Stimulated activated CD4-positive, alpha-beta T cell treated with anti-CD3 and anti-CD28 coated beads, Interleukin-2, amount 100 ng/mL, for 24 hours (primary cell): Measurements from ENCODE around the gene KCNIP1.
"Not testable (repeated sequence)": the region's sequence is repeated elsewhere in the genome, so short reads cannot be mapped to it uniquely, and the experiment has no call there.

Experiments
- DNase-seq, 2 donors: peaks; one replicate each; pipeline ENCODE4 v3.0.0-alpha.2; 2020

Gene KCNIP1

DNA sequence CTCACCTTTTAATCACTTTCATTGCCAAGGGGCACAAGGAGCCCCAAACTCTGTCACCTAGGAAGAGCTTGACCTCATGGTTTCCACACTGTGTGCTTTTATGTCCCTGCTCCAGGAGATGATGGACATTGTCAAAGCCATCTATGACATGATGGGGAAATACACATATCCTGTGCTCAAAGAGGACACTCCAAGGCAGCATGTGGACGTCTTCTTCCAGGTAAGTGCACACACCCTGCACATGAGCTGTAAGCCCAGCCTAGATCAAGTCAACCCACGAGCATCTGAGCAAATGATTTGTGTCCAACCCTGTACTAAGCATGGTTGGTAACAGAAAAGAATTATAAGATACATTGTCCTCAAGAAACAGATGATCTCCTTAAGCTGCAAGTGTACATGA, 228.9 kb downstream of the KCNIP1 start:
- no peak for DNase-seq

DNA sequence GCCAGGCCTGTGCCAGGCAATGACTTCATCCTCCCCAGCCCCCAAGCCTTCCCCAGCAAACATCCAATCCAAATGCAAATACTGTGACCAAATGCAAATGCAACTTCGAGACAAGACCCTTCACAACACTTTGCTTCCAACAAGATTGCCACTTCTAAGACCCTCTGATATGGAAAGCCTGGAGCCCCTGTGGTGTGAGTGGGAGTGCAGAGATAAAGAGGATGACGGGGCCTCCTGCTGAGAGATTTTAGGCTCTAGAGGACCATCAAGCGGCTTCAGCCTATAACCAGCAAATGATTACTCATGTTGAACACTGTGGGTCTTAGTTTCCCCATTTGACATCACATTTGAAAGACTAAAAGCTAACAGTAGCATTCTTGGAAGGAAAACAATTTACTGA, 233.1 kb downstream of the KCNIP1 start:
- DNase-seq, result no peak

DNA sequence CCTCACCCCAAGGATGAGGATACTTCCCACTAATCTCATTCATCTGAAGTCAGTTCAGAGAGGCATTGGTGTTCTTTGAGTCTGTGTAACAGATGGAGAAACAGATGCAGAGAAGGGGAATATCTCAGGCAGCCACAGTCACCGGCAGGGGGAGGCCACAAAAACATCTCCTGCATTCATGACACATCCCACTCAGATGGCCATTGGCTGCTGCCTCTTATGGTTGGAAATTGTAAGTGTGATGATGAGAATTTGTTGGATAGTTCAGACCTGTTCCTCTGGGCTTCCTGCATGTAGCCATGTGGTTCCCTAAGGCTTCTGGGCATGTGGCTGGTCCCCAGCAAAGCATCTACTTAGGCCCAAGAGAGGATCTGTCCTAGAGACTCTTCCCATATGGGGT, 233.8 kb downstream of the KCNIP1 start:
- DNase-seq, result no peak

DNA sequence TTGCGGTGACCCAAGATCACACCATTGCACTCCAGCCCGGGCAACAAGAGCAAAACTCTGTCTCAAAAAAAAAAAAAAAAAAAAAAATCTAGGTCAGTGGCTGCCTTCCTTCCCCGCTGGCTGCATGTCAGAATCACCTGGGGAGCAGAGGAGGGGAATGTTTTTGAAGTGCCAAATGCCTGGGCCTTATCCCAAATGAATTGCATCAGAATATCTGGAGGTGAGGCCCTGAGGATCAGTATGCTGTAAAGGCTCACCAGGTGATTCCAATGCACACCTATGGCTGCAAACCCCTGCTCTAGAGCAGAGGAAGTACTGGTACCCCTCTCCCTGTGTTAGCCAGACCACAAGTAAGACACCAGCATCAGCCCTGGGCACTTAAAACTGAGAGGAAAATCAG, 235.0 kb downstream of the KCNIP1 start:
- no peak for DNase-seq

DNA sequence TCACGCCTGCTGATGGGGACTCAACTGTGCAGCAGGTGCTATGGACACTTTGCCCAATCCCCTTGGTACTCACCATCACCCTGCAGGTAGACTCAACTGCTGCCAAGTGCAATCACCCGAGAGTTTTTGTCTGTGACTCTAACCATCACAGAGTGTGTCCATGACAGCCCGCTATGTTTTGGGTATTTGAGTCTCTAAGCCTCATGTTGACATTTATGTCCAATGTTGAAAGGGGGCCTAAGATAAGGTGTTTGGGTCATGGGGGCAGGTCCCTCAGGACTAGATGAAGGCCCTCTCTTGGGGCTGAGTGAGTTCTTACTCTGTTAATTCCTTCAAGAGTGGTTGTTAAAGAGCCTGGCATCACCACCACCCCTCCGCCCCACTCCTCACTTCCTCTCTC, 235.6 kb downstream of the KCNIP1 start:
- DNase-seq, result no peak

DNA sequence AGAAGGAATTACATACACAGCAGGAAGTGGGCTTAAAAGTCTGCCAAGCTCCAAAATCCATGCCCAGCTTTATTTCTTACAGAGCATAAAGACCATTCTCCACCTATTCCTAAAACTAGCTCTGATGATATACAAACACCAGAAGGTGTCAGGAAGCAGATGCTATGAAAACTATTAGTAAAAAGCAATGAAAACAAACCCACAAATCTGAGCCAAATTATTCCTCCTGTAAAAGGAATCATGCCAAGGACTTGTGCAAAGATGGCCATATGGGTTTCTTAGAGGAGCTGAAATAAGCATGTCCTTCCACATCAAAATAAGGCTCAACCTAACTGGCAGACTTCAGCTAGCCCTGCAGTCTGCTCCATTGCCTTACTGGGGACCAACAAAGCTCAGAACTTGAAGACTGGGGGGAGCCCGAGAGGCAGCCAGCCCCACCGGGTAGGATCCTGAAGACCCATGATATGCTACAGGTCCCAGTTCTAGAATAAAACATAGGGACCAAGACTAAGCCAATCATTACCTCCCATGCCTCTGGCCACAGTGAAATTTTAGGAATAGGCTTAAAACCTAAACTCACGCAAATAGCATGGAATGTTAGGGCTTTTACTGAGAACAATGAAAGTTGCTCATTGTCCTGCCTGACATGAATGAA, 236.9 kb downstream of the KCNIP1 start:
- no peak for DNase-seq

DNA sequence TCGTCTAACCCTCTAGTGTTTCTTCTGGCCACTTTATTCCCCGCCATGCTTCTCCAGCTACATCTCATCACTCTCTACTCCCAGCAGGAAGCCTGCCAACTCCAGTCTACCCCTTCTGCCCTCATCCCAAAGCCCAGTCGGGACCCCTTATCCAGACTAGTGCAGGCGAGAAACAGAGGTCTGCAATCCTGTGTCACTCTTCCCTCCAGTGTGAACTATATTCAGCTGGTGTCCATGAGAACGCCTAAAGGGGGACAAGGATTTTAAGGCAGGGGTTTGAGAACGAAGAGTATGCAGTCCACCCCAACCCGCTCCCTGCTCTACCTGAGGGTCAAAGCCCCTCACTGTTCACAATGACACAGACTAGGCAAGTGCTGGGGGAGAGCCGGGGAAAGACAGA, 238.0 kb downstream of the KCNIP1 start:
- no peak for DNase-seq

DNA sequence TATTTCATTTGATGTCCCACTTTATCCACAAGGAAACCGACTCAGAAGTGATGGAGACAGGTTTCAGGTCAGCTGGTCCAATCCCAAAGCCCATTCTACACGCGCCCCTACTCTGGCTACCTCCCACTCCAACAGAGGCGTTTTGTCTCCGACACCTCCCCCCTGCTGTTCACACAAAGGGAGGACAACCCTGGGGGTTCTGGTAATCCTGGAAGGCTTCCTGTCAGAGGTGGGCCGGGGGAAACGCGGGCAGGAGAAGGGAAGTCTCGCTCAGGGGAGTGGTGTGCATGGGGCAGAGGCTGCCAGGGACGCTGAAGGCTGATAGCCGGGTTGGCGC, 240.0 kb downstream of the KCNIP1 start:
- no peak for DNase-seq

DNA sequence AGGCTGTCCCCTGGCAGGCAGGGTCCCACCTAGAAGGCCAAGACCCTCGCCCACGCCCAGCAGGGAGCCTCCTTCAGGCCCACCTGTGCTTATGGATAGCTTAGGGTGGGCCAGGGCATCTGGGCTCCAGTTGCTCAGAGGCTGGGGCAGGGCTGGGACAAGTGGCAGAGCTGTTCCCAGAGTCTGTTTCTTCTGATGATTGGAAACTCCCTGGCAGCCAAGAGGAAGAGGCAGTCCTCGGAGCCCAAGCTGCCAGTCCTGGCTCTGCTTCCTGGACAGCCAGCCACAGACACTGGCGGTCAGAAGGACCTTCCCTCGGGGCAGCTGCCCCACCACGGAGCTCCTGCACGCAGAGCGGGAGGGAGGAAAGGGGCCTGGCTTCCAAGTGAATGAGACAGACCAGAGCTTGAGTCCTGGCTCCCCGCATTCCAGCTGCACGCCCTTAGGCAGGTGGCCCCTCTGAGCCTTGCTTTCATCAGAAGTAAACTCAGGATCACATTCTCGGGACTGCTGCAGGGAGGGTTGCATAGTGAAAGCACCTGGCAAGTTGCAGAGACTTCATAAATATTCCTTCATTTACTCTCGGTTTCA, 241.8 kb downstream of the KCNIP1 start:
- no peak for DNase-seq

DNA sequence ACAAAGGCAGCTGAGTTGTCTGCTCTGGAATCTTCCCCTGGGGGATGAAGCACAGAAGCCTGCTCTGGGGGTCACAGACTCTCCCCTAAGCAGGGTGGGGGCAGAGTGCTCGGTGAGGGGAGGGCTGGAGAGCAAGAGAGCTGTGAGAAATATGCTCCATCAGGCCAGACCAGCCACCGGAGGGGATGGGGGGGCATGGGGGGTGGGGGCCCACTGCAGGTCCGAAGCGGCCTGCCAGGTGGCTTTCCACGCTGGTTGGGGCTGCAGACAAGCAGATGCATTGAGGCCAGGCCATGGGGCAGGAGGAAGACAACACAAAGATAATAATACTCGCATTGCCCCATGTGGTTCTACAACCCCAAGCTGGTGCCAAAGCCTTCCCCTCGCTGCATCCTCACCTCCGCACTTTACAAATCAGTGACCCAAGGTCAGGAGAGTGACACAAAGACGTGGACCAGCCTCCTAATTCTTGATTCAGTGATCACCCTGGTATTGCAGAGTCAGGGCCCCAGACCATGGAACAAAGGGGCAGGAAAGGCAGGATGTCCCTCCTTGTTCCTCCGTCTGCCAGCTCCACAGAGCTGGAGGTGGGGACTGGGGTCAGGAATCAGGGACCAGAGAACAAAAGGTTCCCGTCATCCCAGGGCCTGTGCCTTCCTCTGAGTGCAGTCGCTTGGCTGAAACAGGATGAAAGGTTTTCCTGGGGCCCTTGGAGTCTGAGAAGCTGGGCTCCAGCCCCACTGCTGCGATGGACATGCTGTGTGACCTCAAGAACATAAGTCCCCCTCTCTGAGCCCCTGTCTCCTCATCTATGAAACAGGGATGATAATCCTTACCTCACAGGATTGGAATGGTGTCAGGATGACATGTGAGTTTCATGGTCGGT, 242.5 kb downstream of the KCNIP1 start:
- no peak for DNase-seq

DNA sequence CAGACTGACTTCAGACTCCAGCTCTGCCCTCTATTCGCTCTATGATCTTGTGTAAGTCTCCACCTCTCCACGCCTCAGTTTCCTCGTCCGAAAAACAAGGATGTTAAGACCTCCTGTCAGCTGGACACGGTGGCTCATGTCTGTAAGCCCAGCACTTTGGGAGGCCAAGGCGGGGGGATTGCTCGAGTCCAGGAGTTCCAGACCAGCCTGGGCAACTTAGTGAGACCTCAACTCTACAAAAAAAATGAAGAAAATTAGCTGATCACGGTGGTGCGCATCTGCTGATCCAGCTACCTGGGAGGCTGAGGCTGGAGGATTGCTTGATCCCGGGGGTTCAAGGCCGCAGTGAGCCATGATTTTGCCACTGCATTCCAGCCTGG, 243.1 kb downstream of the KCNIP1 start:
- no peak for DNase-seq

DNA sequence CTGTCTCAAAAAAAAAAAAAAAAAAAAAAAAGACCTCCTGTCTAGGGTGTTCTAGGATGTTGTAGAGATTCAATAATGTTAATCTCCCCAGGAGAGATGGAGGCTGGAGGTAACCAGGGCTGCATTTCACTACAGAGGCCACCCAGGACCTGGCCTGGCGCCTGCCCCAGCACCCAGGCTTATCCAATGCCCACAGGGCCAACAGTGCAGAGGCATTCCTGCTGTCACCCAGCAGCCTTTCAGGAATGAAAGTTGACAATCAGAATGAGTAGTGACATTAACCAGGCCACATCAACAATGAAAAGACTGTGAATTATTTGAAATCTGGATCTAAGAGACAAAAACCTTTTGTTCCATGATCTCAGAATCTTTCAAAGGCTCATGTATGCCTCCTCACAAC, 243.5 kb downstream of the KCNIP1 start:
- no peak for DNase-seq

DNA sequence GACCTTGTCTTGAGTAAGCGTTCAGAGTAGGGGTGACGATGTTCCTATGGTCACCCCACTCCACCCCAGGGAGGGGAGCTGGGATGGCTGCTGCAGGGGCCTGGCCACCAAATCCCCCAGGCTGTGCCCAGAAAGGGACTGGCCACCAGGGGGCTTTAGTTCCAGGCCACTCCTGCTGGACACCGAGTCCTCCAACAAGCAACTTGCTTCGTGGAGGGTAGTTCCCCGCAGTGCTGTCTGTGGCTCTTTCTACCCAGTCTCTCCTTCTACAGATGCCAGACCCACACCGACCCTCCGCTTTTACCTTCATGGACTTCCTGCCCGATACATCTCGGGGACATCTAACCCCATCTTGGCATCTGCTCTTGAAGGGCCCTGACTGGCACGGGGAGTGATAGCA, 244.0 kb downstream of the KCNIP1 start:
- no peak for DNase-seq

DNA sequence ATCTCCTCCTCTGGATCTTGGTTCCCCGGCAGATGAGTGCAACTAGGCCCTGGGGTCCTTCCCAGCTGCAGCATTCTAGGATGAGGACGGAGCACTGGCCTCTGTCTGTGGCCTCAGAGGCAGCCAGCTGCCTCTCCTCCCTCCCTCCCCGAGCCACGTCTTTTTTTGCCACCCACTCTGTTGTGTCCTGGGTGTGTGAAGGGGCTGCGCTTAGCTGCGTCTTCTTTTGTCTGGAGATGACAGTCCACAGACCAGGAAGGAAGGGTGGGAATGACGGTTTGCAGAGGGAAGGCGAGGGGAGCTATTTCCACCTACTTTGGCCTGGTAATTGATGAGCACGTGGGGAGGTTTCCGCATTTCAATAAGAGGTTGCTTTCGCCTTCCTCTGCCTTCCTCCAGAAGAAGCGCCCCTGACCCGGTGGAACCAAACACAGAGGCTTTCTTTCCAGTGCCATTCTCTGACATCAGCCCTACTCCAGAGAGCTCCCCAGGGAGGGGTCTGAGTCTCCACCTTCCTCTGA, 245.2 kb downstream of the KCNIP1 start:
- no peak for DNase-seq

DNA sequence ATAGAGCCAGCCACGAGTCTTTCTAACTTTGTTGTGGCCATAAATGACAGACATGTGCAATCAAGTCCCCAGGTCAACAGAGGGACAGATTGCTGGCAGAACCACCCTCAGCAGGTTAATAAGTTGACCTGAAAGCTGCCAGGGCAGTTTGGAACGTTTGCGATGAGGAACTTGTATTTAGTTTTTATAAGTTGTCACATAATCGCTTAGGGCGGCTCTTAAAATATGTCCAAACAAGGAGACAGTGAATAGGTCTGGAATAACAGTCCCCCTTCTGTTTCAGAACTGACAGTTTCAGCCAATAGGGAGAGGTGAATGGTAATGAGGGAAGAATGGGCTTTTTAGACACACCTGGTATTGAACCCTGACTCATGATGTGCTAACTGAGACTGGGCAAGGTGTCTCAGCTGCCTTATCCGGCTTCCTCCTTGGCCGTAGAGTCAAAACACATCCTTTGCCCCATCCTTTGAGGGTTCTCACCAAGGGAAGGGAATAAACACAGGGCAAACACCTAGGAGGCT, 246.2 kb downstream of the KCNIP1 start:
- no peak for DNase-seq

DNA sequence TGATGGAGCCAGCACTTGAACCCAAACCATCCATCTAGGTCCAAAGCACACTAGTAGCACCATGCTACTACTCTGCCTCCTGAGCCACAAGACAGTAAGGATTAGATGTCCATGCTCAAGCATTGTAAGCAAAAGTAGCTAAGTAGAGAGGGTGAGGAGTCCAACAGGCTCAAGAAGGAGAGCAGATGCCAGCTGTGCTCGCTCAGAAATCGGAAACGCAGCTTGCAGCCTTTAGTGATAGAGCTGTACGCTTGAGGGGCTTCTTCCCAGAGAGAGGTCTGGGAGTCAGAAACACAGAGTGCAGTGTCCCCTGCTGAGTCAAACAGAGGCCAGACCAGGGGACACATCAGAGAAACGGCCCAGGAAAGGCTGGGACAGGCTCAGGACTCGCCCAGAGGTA, 247.0 kb downstream of the KCNIP1 start:
- DNase-seq, result no peak

DNA sequence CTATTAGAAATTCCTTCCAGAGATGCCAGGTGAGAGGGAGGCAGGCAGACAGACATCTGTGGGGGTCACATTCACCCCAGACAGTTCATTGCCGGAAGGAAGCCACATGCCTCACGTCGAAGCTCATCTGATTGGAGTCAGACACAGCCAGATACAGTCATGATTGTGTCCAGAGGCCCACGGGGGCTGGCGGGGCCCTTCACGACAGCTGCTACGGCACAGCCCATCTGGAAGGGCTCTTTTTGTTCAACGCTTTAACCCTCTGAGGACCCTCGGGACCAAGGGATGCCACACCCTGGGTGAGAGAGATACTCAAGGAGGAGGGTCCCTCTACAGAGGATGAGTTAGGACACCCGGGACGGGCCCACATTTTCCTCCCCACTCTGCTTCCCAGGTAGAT, 247.8 kb downstream of the KCNIP1 start:
- no peak for DNase-seq

DNA sequence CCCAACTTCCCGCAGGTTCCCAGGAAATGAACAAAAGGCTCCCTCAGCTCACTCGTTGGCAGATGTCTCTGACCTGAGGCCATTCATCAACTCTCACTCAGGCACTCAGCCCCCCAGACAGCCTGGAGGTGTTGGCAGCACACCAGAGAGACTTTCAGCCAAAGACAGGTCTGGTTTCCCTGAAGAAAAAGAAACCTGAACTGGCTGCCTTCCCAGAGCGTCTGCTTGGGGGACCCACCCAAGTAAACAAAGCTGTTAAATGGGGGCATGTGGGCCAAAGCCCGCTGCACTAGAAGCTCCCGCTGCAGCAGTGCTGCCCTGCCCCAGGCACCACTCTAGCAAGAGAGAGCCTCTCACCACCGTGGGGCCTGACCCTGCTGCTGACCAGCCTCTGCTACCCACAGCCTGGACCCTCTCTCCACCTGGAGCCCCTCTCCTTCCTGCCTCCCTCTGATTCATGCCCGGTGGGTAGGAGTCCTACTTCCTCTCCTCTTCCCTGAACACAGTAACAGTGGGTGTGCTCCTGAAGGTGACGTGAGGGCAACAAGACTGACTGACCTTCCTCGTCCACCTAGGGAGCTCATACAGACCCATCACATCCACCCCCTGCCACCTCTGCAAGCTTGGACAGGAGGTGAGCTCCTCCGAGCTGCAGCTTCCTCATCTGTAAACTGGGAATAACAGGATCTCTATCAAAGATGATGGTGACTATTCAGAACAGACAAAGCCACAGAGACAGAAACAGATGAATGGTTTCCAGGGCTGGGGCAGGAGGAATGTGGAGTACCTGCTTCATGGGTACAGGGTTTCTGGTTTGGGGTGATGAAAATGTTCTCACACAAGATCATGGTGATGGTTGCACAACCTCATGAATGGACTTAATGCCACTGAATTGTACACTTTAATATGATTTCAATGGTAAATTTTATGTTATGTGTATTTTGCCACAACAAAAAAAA, 248.7 kb downstream of the KCNIP1 start:
- DNase-seq, result no peak

DNA sequence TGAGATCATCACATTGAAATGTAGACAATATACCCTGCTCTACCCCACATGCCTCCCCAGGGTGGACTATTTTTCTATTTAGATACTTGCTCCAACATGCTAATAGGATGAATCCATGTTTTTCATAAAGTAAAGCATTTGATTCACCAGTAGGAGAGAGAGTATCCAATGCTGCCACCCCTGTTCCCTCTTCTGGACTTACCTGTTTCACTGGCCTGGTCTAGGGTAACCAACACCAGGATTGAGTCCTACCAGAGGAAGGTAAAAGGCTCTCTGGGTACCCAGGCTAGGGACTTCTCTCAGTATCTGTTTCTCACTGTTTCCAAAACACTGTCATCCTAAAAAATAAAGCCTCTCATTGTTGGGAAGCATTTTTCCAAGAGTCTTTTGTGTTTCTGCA, 249.5 kb downstream of the KCNIP1 start:
- no peak for DNase-seq

DNA sequence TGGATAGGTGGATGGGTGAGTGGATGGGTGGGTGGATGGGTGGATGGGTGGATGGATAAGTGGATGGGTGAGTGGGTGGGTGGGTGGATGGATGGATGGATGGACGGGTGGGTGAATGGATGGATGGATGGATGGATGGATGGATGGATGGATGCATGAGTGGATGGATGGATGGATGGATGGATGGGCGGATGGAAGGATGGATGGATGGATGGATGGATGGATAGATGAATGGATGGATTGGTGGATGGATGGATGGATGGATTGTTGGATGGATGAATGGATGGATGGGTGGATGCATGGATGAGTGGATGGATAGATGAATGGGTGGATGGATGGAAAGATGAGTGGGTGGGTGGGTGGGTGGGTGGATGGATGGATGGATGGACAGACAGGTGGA, 250.7 kb downstream of the KCNIP1 start:
- DNase-seq, result not testable (repeated sequence)

DNA sequence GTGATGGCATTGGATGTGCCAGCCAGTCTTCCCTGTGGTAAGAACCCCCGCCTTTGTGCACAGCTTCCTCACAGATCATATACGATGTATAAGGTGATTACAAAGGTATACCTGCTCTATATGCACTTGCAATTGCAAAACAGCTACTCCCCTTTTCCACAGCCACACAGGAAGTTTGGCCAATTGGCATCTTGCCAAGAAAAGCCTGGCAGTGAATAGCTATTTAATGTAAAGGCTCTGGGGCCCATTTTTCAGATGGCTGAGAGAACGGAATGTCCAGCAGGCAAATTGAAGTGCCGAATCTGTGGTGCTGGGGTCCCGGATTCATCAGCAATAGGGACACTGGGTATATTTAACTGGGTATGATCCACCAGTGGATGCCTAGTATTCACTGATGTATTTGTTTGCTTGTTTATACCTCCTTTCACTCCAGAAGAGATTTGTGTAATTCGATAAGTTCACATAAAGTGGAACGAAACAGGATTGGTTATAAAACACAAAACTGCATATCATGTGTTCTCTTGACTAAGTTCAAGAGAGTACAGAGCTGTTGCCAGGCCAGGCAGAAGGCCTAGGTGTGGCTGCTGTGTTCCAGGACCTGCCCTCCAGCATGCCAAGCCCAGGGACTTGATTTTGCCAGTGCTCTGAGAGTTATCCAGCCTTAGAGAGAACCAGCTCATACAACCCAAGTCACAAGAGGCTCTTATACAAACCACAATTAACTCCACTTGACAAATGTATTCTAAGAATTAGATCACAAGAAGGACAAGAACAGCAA, 252.0 kb downstream of the KCNIP1 start:
- DNase-seq, result no peak

DNA sequence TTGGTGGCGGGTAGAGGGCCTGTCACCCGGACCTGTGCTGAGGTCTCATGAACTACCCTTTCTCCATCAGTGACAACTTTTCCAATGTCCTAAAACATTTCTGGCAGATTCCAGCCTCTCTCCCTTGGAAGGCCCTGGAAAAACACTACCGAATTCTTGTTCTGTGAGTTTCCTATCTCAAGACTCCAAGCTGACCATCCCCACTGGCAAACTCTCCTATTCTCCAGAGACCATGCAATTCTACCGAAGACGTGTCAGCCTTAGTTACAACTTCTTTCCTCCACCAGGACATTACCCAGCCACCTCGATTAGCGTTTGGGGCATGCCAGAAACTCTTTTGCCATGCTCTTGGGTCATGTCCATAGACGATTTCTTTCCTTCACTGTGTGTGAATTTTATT, 252.9 kb downstream of the KCNIP1 start:
- DNase-seq, result no peak
